Dendritic cell treated with granulocyte-macrophage colony-stimulating factor and Interleukin-4, amounts not matched to agents 40 ng/mL and 50 ng/mL, for 4 days (primary cell): Measurements from ENCODE around the gene PHF13.
"Not testable (repeated sequence)": the region's sequence is repeated elsewhere in the genome, so short reads cannot be mapped to it uniquely, and the experiment has no call there.

Source experiments
- H3K27ac Mint-ChIP-seq: one replicate; pipeline ENCODE4 v1.8.0; 2022; ENCODE audit warnings: mild to moderate bottlenecking, mixed read lengths
- H3K27me3 Mint-ChIP-seq: one replicate; pipeline ENCODE4 v1.8.0; 2022; ENCODE audit warnings: mild to moderate bottlenecking, mixed read lengths
- H3K36me3 Mint-ChIP-seq: one replicate; pipeline ENCODE4 v1.8.0; 2022; ENCODE audit warnings: low read depth, mixed read lengths
- H3K4me1 Mint-ChIP-seq: one replicate; pipeline ENCODE4 v1.8.0; 2022; ENCODE audit warnings: low read depth, mixed read lengths
- H3K4me3 Mint-ChIP-seq: one replicate; pipeline ENCODE4 v1.8.0; 2022; ENCODE audit warnings: mild to moderate bottlenecking, moderate library complexity, mixed read lengths
- H3K9me3 Mint-ChIP-seq: one replicate; pipeline ENCODE4 v1.8.0; 2022; ENCODE audit warnings: mixed read lengths
- intact Hi-C: fragments of 100-400 bp; cut with micrococcal nuclease; formaldehyde crosslinking; loops from one replicate; pipeline ENCODE4 v1.15.0; 2022

Gene PHF13

GRCh38 chr1:6592441-6592840, 21.1 kb upstream of the PHF13 start:
- intact Hi-C loops: no loop called here
- Mint-ChIP-seq H3K9me3 (no peaks in the 10 kb centered on the region), H3K4me3 (no peak overlapping the region), H3K27me3 (no peaks in the 10 kb centered on the region), H3K27ac (peak overlapping the region; percentile 54), H3K36me3 (peaks cover 99% of the 10 kb centered on the region), H3K4me1 (peaks cover 100% of the 10 kb centered on the region)

GRCh38 chr1:6592865-6593593, 20.5 kb upstream of the PHF13 start:
- peaks cover 100% of the 10 kb centered on the region for H3K4me1 Mint-ChIP-seq
- intact Hi-C loops: no loop called here

GRCh38 chr1:6593810-6594209, 19.7 kb upstream of the PHF13 start:
- no peaks in the 10 kb centered on the region for H3K27me3 Mint-ChIP-seq
- H3K36me3 Mint-ChIP-seq: peaks cover 99% of the 10 kb centered on the region
- no peaks in the 10 kb centered on the region for H3K9me3 Mint-ChIP-seq
- intact Hi-C loops: no loop called here
- H3K4me3 Mint-ChIP-seq: no peak overlapping the region
- H3K27ac Mint-ChIP-seq: no peak overlapping the region
- H3K4me1 Mint-ChIP-seq: peaks cover 100% of the 10 kb centered on the region

More at GRCh38 chr1:6592865-6593593, 20.5 kb upstream of the PHF13 start:
- Mint-ChIP-seq H3K27ac (no peak overlapping the region), H3K27me3 (no peaks in the 10 kb centered on the region), H3K4me3 (no peak overlapping the region), H3K9me3 (no peaks in the 10 kb centered on the region), H3K36me3 (peaks cover 99% of the 10 kb centered on the region)

- Mint-ChIP-seq H3K27me3 (no peaks in the 10 kb centered on the region), H3K4me3 (no peak overlapping the region), H3K4me1 (peaks cover 99% of the 10 kb centered on the region), H3K9me3 (no peaks in the 10 kb centered on the region), H3K27ac (no peak overlapping the region), H3K36me3 (peaks cover 95% of the 10 kb centered on the region)
- intact Hi-C loops: no loop called here
Measured at GRCh38 chr1:6594977-6595740, 18.4 kb upstream of the PHF13 start.

- H3K27me3 Mint-ChIP-seq: no peaks in the 10 kb centered on the region
- H3K36me3 Mint-ChIP-seq: peaks cover 95% of the 10 kb centered on the region
- H3K9me3 Mint-ChIP-seq: no peaks in the 10 kb centered on the region
- peaks cover 93% of the 10 kb centered on the region for H3K4me1 Mint-ChIP-seq
- no peak overlapping the region for H3K27ac Mint-ChIP-seq
- intact Hi-C loops: no loop called here
- no peak overlapping the region for H3K4me3 Mint-ChIP-seq
Measured at GRCh38 chr1:6596351-6596750, 17.2 kb upstream of the PHF13 start.

- no peaks in the 10 kb centered on the region for H3K9me3 Mint-ChIP-seq
- no peaks in the 10 kb centered on the region for H3K27me3 Mint-ChIP-seq
- no peak overlapping the region for H3K27ac Mint-ChIP-seq
- no peak overlapping the region for H3K4me3 Mint-ChIP-seq
- H3K36me3 Mint-ChIP-seq: peaks cover 95% of the 10 kb centered on the region
- H3K4me1 Mint-ChIP-seq: peaks cover 85% of the 10 kb centered on the region
- intact Hi-C loops: no loop called here
Measured at GRCh38 chr1:6596886-6597776, 16.4 kb upstream of the PHF13 start.

- Mint-ChIP-seq H3K4me3 (no peak overlapping the region), H3K27ac (no peak overlapping the region), H3K9me3 (no peaks in the 10 kb centered on the region), H3K27me3 (no peaks in the 10 kb centered on the region), H3K4me1 (peaks cover 79% of the 10 kb centered on the region), H3K36me3 (peaks cover 92% of the 10 kb centered on the region)
- intact Hi-C loops: no loop called here
Measured at GRCh38 chr1:6597777-6598131, 15.8 kb upstream of the PHF13 start.

- H3K27me3 Mint-ChIP-seq: no peaks in the 10 kb centered on the region
- peak overlapping the region; percentile 98 for H3K27ac Mint-ChIP-seq
- peaks cover 74% of the 10 kb centered on the region for H3K4me1 Mint-ChIP-seq
- intact Hi-C loops: no loop called here
- H3K4me3 Mint-ChIP-seq: peak overlapping the region; percentile 92
- no peaks in the 10 kb centered on the region for H3K9me3 Mint-ChIP-seq
- H3K36me3 Mint-ChIP-seq: peaks cover 76% of the 10 kb centered on the region
Measured at GRCh38 chr1:6599141-6599975, 14.2 kb upstream of the PHF13 start.

DNA sequence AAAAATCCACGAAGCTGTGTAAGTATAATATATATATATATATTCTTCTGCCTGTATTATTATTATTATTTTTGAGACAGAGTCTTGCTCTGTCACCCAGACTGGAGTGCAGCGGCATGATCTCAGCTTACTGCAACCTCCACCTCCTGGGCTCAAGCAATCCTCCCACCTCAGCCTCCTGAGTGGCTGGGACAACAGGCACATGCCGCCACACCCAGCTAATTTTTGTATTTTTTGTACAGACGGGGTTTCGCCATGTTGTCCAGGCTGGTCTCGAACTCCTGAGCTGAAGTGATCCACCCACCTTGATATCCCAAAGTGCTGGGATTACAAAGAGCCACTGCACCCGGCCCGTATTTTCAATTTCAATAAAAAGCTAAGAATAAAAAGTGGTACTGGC, 13.5 kb upstream of the PHF13 start:
- not testable (repeated sequence) for H3K27me3 Mint-ChIP-seq, H3K9me3 Mint-ChIP-seq
- H3K4me1 Mint-ChIP-seq: peaks cover 67% of the 10 kb centered on the region
- peak overlapping the region; percentile 98 for H3K27ac Mint-ChIP-seq
- peaks cover 70% of the 10 kb centered on the region for H3K36me3 Mint-ChIP-seq
- intact Hi-C loops: loop anchor here (5.0 kb wide), 1 partner anchor 48 kb away; the partner anchor contains the start of gene NOL9
- H3K4me3 Mint-ChIP-seq: peak overlapping the region; percentile 92

GRCh38 chr1:6600410-6601048, 13.0 kb upstream of the PHF13 start:
- Mint-ChIP-seq H3K27me3 (no peaks in the 10 kb centered on the region), H3K4me3 (peak overlapping the region; percentile 92), H3K36me3 (peaks cover 64% of the 10 kb centered on the region), H3K9me3 (no peaks in the 10 kb centered on the region), H3K27ac (peak overlapping the region; percentile 98), H3K4me1 (peaks cover 62% of the 10 kb centered on the region)
- intact Hi-C loops: loop anchor here (5.0 kb wide), 1 partner anchor 48 kb away; the partner anchor contains the start of gene NOL9

- intact Hi-C loops: loop anchor here (5.0 kb wide), 1 partner anchor 49 kb away; the partner anchor contains the start of gene NOL9
- no peaks in the 10 kb centered on the region for H3K27me3 Mint-ChIP-seq
- H3K9me3 Mint-ChIP-seq: no peaks in the 10 kb centered on the region
- H3K4me1 Mint-ChIP-seq: peaks cover 54% of the 10 kb centered on the region
- peaks cover 57% of the 10 kb centered on the region for H3K36me3 Mint-ChIP-seq
- peak overlapping the region; percentile 98 for H3K27ac Mint-ChIP-seq
- H3K4me3 Mint-ChIP-seq: peak overlapping the region; percentile 92
Measured at GRCh38 chr1:6601049-6601922, 12.2 kb upstream of the PHF13 start.
